Islet of Langerhans (tissue), 1 donor: ENCODE results near the gene MACROD2.

Experiments used
- FAIRE-seq: peaks from one replicate; lab custom pipeline; 2011; peaks lifted over from hg19 to GRCh38; lab: Jason Lieb, UNC

The MACROD2 gene

DNA sequence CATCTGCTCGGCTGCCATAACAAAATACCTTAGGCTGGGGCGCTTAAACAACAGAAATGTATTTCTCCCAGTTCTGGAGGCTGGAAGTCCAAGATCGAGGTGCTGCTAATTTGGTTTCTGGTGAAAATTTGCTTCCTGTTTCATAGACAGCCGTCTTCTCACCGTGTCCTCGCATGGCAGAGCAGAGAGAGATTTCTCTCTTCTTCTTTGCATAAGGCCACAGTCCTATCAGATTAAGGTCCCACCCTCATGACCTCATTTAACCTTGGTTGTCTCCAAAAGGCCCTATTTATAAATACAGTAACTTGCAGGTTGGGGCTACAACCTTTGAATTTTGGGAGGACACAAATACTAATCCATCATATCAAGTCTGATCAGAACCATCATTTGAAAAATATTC lies 2033.6 kb downstream of the MACROD2 start:
- no peak for FAIRE-seq

GRCh38 chr20:16030253-16030652 lies 2034.9 kb downstream of the MACROD2 start:
- FAIRE-seq: no peak

DNA sequence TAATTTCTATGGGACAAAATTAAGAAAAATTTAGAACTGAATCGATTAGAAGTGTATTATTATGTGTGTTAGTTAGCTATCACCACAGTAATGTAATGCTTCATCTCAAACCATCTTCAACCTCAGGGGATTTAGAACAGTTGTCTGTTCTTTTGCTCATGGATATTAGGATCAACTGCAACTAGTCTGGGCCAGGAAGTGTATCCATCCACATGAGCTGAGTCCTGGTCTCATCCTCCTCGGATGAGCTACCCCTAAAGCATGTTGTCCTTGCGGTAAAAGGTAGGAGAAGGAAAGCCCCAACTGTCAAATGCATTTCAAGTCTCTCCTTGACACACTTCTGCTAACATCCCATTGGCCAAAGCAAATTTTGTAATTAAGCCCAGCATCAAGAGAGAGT lies 2040.3 kb downstream of the MACROD2 start:
- no peak for FAIRE-seq

GRCh38 chr20:16036331-16036730 lies 2041.0 kb downstream of the MACROD2 start:
- FAIRE-seq: no peak

- no peak for FAIRE-seq
Observed at GRCh38 chr20:16040742-16041141, 2045.4 kb downstream of the MACROD2 start.

DNA sequence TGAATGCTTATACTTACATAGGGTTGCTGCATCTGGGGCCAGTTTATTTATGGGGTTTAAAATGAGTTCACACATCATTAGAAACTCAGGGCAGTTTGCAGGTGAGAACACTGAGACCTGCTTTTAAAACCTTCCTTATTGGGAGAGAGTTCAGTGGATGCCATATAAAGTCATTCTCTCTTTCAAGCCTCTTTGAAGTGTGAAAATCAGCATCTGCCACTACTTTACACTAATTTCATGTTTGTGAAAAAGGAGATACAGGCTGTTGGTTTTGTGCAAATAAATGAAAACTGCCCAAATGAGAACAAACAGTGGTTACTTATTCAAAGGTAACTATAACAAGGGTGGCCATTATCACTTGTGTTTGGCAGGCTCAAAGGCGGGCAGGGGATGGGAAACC lies 2047.4 kb downstream of the MACROD2 start:
- FAIRE-seq: no peak

DNA sequence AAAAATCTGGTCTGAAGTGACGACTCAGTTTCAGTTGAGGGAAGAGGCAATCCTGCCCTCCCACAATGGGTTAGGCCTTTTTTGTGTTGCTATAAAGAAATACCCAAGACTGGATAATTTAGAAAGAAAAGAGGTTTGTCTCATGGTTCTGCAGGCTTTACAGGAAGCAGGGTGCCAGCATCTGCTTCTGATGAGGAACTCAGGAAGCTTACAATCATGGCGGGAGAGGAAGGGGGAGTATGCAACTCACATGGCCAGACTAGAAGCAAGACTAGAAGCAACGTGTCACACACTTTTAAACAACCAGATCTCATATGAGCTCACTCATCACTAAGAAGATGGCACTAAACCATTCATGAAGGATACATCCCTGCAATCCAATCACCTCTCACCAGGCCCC lies 2048.6 kb downstream of the MACROD2 start:
- FAIRE-seq: no peak

GRCh38 chr20:16048876-16049275 lies 2053.6 kb downstream of the MACROD2 start:
- no peak for FAIRE-seq

DNA sequence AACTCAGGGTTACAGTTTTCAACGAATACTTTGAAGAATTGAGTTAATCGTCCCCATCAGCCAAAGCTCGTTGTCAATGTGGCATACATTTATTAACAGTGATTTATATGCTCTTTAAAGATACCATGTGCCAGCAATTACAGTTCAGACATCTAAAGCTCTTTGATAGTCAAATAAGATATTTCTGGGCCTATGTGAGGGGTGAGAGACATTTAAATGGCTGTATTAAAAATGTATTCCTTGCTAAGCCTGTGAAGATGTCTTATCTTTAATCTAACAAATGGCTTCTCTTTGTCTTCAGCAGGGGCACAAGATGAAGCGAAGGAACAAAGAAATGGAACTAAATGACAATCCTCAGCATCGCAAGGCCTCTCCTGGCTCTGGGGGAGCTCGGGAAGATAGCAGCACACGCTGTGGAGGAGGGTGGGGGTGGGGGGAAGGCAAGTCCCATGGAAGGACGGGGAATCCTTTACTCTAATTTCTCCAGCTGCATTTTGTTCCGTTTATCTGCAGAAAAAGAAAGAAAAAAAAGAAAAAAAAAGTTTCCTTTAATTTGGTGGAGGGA lies 2054.3 kb downstream of the MACROD2 start:
- no peak for FAIRE-seq

DNA sequence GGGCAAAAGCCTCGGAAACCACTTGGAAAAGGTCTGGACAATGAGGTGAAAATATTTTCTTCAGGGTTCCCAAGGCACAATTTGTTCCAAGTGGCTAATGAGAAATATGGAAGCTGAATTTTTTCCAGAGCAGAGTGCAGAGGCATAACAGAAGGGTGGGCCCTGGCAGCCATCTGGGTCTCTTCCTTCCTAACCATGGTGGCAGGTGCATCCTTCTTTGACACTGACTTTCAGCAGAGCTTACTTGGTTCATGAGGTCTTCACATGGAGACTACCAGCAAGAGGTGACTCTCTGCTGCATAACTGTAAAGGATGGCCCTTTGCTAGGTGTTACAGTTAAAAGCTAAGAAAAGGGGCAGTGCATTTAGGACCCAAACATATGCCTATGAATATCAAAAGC lies 2055.1 kb downstream of the MACROD2 start:
- no peak for FAIRE-seq

GRCh38 chr20:16051968-16052367 lies 2056.7 kb downstream of the MACROD2 start:
- FAIRE-seq: peak; percentile 66

GRCh38 chr20:16052456-16052855 lies 2057.1 kb downstream of the MACROD2 start:
- FAIRE-seq: no peak

DNA sequence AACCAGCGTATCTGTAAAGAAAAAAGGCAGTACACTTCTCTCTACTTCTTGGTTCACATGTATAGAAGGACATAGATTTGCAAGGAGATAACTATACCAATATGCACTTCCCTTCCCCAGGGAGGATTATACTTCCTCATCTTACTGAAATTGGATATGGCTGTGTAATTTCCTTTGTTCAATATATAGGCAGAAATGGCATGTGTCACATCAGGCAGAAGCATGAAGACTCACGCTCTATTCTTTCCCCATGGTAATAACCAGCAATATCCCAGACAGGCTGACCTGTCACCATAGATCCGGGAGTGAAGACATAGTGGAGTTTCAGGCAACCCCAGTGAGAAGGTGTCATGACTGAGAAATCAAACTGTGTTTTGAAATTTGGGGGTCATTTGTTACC lies 2059.7 kb downstream of the MACROD2 start:
- FAIRE-seq: no peak

DNA sequence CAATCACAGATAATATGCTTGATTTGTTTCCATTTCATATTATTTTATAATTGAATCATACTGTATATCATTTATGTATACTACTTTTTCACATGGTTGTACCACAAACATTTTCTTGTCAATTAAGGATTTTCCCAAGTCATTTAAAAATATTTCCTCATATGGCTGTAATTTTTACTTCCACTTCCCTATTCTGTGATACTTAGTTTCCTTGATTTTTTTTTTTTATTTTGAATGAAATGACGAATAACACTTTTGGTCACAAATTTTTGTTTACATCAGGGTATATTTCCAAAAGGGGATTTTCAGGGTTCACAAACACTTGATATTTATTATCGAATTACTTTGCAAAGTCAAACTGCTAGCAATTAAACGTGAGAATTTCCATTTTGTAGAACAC lies 2062.3 kb downstream of the MACROD2 start:
- no peak for FAIRE-seq

GRCh38 chr20:16058268-16058667 lies 2063.0 kb downstream of the MACROD2 start:
- FAIRE-seq: no peak

- no peak for FAIRE-seq
Observed at GRCh38 chr20:16059841-16060240, 2064.5 kb downstream of the MACROD2 start.

DNA sequence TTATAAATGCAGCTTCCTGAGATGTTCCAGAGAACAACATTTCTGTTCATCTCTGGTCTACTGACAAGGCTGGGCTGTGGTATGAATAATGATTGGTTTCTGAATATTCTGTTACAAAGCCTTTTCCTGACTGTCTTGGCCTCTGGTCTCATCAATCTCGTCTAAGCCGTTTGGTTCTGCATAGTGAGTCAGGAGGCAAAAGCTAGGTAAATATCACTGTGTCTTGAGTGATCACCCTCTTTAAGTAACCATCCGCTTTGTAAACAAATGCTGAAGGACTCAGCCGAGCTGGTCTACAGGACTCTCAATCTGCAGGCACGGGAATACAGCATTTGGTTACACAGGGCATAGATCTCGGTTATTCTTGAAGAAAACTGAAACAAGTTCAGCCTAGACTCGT lies 2066.0 kb downstream of the MACROD2 start:
- no peak for FAIRE-seq

- FAIRE-seq: no peak
Observed at GRCh38 chr20:16062661-16063581, 2067.6 kb downstream of the MACROD2 start.

GRCh38 chr20:16063881-16064280 lies 2068.6 kb downstream of the MACROD2 start:
- no peak for FAIRE-seq

DNA sequence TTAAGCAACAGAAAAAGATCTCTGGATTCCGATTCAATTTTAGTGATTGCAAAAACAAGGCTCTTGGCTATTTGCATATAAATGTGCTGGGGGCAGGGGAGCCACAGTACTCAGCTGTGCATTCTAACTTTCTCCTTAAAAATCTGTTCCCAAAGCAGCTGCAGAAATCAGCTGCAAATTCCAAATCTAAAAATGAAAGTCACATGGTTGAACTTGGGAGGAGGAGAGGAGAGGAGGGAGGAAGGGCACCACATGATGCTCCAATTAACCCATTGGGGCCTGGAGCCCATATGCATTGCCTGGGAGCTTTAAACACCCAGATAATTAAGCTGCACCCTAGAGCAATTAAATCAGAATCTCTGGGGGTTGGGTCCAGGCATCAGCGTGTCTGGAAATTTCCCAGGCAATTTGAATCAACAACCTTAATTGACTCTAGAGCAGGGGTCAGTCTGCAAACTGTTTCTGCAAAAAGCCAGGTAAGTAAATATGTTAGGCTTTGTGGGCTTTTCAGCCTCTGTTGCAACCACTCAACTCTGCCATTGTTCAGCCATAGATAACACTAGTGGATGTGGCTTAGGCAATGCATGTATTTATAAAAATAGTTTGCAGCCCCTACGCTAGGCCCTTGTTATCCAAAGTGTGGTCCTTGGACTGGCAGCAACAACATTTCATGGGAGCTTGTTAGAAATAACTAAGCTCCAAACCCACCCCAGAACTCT lies 2069.8 kb downstream of the MACROD2 start:
- no peak for FAIRE-seq

GRCh38 chr20:16066571-16066970 lies 2071.3 kb downstream of the MACROD2 start:
- FAIRE-seq: no peak

- FAIRE-seq: no peak
Observed at GRCh38 chr20:16069389-16070010, 2074.2 kb downstream of the MACROD2 start.

DNA sequence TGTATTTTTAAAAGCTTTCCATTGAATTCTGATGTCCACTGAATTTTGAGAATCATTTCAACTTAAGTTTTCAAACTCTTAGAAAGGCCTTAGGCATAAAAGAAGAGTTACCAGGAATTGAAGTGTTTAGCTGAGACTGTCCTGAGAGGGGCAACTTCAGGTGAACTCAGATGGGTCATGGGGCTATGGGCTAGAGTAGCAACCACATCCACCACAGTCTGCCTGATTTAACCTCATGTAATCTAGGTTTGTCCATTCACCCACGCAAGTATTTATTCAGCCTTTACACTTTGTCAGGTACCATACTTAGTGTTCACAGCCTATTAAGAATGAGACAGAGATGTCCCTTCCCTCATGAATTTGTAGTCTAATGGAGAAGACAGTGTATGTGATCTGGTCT lies 2076.9 kb downstream of the MACROD2 start:
- FAIRE-seq: no peak
